Liver (tissue), 9 donors: Measurements from ENCODE around the gene TNK2. TPM values are rescaled to one million over a fixed set of nuclear protein-coding genes. Genes with fewer than 3 reads are reported as not detected.

Source experiments
- DNase-seq: peaks from one replicate; pipeline ENCODE4 v3.0.0-alpha.2; 2017; ENCODE audit warnings: low spot score
- H3K27ac ChIP-seq, 2 donors: one replicate each; pipeline ENCODE4 v1.7.0; 2013; ENCODE audit warnings: inconsistent platforms in 2 of 2, low read length in 2 of 2, control low read depth in 1 of 2, low read depth in 1 of 2, mild to moderate bottlenecking in 1 of 2
- H3K27me3 ChIP-seq, 4 donors: one replicate each; pipeline versions ENCODE4 v1.6.1 to v1.7.0; 2013; ENCODE audit warnings: low read length in 3 of 4, inconsistent platforms in 1 of 4, mild to moderate bottlenecking in 1 of 4, moderate library complexity in 1 of 4; ENCODE audit not compliant: control insufficient read depth in 4 of 4, insufficient read depth in 4 of 4
- H3K36me3 ChIP-seq, 4 donors: one replicate each; pipeline versions ENCODE4 v1.6.1 to v1.7.0; 2013; ENCODE audit warnings: low read length in 3 of 4, mild to moderate bottlenecking in 3 of 4, low read depth in 1 of 4, moderate library complexity in 1 of 4; ENCODE audit not compliant: control insufficient read depth in 4 of 4, insufficient read depth in 3 of 4
- H3K4me1 ChIP-seq, 4 donors: one replicate each; pipeline versions ENCODE4 v1.6.1 to v1.7.0; 2013; ENCODE audit warnings: low read length in 3 of 4, mild to moderate bottlenecking in 3 of 4, moderate library complexity in 1 of 4; ENCODE audit not compliant: control insufficient read depth in 4 of 4, insufficient read depth in 4 of 4
- H3K4me3 ChIP-seq, 3 donors: one replicate each; pipeline versions ENCODE4 v1.6.1 to v1.7.0; 2013; ENCODE audit warnings: low read length in 3 of 3, control low read depth in 1 of 3, low read depth in 1 of 3, mild to moderate bottlenecking in 1 of 3
- H3K9ac ChIP-seq, 2 donors: one replicate each; pipeline ENCODE4 v1.7.0; 2013; ENCODE audit warnings: low read length in 2 of 2, mild to moderate bottlenecking in 2 of 2, moderate library complexity in 2 of 2, control low read depth in 1 of 2, low read depth in 1 of 2
- H3K9me3 ChIP-seq, 4 donors: one replicate each; pipeline versions ENCODE4 v1.6.1 to v1.7.0; 2013; ENCODE audit warnings: low read length in 3 of 4; ENCODE audit not compliant: control insufficient read depth in 4 of 4
- FOXA1 ChIP-seq: IDR thresholded peaks from 2 replicates; pipeline ENCODE4 v1.6.1; 2016; ENCODE audit warnings: antibody characterized with exemption
- FOXA2 ChIP-seq: IDR thresholded peaks from 2 replicates; pipeline ENCODE4 v1.6.1; 2016; ENCODE audit warnings: antibody characterized with exemption
- GABPA ChIP-seq, 2 donors: IDR thresholded peaks in 1 of 2; conservative IDR thresholded peaks in 1 of 2; 2 replicates each; pipeline ENCODE4 v1.6.1; 2016; ENCODE audit warnings: antibody characterized with exemption in 2 of 2, mild to moderate bottlenecking in 1 of 2, moderate library complexity in 1 of 2
- HNF4A ChIP-seq, 2 donors: conservative IDR thresholded peaks; 2 replicates each; pipeline ENCODE4 v1.6.1; 2016; ENCODE audit warnings: antibody characterized with exemption in 2 of 2, mild to moderate bottlenecking in 2 of 2
- HNF4G ChIP-seq: IDR thresholded peaks from 2 replicates; pipeline ENCODE4 v1.6.1; 2016; ENCODE audit warnings: antibody characterized with exemption
- JUND ChIP-seq, 2 donors: IDR thresholded peaks; 2 replicates each; pipeline ENCODE4 v1.6.1; 2016; ENCODE audit warnings: antibody characterized with exemption in 2 of 2
- NR2F2 ChIP-seq: IDR thresholded peaks from 2 replicates; pipeline ENCODE4 v1.6.1; 2016; ENCODE audit warnings: antibody characterized with exemption
- RAD21 ChIP-seq, 2 donors: IDR thresholded peaks; 2 replicates each; pipeline ENCODE4 v1.6.1; 2016; ENCODE audit warnings: antibody characterized with exemption in 2 of 2, mild to moderate bottlenecking in 2 of 2
- RXRA ChIP-seq, 2 donors: IDR thresholded peaks; 2 replicates each; pipeline ENCODE4 v1.6.1; 2017 to 2018; ENCODE audit warnings: antibody characterized with exemption in 2 of 2, mild to moderate bottlenecking in 1 of 2
- YY1 ChIP-seq: IDR thresholded peaks from 2 replicates; pipeline ENCODE4 v1.6.1; 2016; ENCODE audit warnings: antibody characterized with exemption, mild to moderate bottlenecking
- WGBS: extraction: QIAGEN DNeasy Blood & Tissue Kit; methylation state at CpG from one replicate; pipeline ENCODE4 v1.1.7; 2013; 5-methylcytosine and 5-hydroxymethylcytosine counted together
- polyA plus RNA-seq, 2 donors: library from polyadenylated mRNA; stranded (reverse) in 1 of 2; unstranded in 1 of 2; fragments of 200-250 nt in 1 of 2; fragments of >200 nt in 1 of 2; fragmentation: Nextera tagmentation in 1 of 2; extraction: Ambion mirVana in 1 of 2; gene quantifications; one replicate each; pipeline versions ENCODE4 v1.2.1 to v1.2.3, GENCODE V29; 2013 to 2015
- total RNA-seq, 2 donors: library from RNA; depleted of rRNA; stranded (reverse); fragments of >200 nt; gene quantifications; one replicate each; pipeline ENCODE4 v1.2.3, GENCODE V29; 2014
- TF ChIP-seq, protein P1 (sequence below): IDR thresholded peaks from 2 replicates; pipeline ENCODE4 v1.6.1; 2016; ENCODE audit warnings: antibody characterized with exemption
- TF ChIP-seq, protein P2 (sequence below): IDR thresholded peaks from 2 replicates; pipeline ENCODE4 v1.6.1; 2016; ENCODE audit warnings: antibody characterized with exemption
- TF ChIP-seq, protein P3 (sequence below): IDR thresholded peaks from 2 replicates; pipeline ENCODE4 v1.6.1; 2016; ENCODE audit warnings: antibody characterized with exemption
- donor health status: healthy.
- donor health status: healthy.
- donor health status: healthy.
- donor health status: healthy.
- donor health status: healthy.

The TNK2 gene
- total and polyA plus RNA-seq, 4 donors: 4.0 to 12.2 (median 8.8) TPM

DNA sequence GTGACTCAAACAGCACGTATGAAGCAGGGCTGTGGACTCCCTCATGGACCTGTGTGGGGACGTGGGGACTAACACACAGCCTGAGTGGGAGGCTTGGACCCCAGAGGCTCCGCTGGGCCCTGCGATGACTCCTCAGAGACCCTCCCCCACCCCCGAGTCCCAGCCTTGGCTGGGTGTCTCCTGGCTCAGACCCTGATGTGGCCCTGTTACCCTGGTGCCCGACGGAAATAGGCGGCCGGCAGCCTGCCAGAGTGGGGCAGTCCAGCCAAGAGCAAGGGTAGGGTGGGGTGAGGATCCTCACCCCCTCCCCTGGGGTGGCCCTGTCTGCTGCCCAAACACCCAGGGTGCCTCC is 15.3 kb downstream of the TNK2 start:
- H3K9ac ChIP-seq: no peak overlapping the region
- no peaks in the 10 kb centered on the region for H3K27me3 ChIP-seq
- no peak overlapping the region for H3K4me3 ChIP-seq
- no peak for DNase-seq
- H3K9me3 ChIP-seq: no peaks in the 10 kb centered on the region
- H3K4me1 ChIP-seq: peaks cover 28 to 67% (median 46%) of the 10 kb centered on the region in 4 donors
- WGBS: 15% methylated on average over 9 of the region's 9 CpGs
- no peak for TF ChIP-seq JUND (IDR thresholded peaks at IDR 0.05)
- TF ChIP-seq NR2F2: no peak
- TF ChIP-seq, protein P1, sequence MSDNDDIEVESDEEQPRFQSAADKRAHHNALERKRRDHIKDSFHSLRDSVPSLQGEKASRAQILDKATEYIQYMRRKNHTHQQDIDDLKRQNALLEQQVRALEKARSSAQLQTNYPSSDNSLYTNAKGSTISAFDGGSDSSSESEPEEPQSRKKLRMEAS: no peak
- TF ChIP-seq HNF4A (conservative IDR thresholded peaks at IDR 0.05): no peak
- no peak for TF ChIP-seq RAD21 (IDR thresholded peaks at IDR 0.05)
- no peak for TF ChIP-seq HNF4G
- no peak for TF ChIP-seq YY1
- peaks cover 0 to under 1% (median 0%) of the 10 kb centered on the region in 4 donors for H3K36me3 ChIP-seq
- peak overlapping the region; percentile 65 to 80 for H3K27ac ChIP-seq

DNA sequence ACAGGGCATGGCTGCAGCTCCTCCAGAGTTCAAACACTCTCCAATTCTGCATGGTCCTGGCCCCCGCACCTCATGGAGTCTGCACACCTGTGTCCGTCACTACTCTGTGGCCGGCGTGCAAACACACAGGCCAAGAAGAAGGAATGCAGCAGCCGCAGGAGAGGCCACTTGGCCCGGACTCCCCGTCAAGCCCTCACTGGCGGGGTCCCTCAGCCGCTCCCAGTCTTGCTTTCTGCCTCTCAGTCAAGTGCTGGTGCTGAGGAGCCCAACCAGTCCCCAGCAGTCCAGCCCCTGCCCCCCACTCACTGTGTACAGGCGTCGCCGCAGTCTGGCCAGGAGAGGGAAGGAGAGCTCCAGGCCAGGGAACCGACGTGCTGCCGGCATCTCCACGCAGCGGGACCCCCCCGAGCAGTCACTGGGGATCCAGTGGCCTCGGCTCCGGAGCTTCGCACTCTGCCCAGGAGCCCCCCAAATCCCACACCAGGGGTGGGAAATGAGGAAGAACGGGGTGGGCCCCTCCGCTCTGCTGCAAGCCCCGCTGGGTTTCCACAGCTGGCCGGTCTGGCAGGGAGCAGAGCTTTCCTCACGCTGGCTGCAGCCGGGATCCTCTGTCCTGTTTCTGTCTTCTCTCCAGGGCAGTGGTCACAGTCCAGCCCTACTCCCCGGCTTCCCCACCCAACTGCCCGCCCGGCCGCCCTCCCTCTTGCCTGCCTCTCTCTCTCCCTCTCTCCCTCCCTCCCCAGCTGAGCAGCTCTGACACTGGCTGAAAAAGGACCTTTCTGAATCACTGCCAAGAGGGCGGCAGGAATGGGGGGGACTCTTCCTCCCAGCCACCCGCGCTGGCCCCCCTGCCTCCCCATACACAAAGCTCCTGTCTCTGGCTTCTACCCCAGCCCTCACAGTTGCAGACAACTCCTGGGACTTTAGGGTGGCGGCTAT is 16.0 kb downstream of the TNK2 start:
- Histone ChIP-seq H3K27ac (peak overlapping the region; percentile 65 to 80), H3K27me3 (no peaks in the 10 kb centered on the region), H3K4me1 (peaks cover 28 to 67% (median 46%) of the 10 kb centered on the region in 4 donors), H3K9ac (no peak overlapping the region), H3K4me3 (peak overlapping the region; percentile 28 to 33 (median 29)), H3K9me3 (no peaks in the 10 kb centered on the region), H3K36me3 (peaks cover 0 to 3% (median 0%) of the 10 kb centered on the region in 4 donors)
- TF ChIP-seq HNF4A (conservative IDR thresholded peaks at IDR 0.05) (peak in 1 of 2 donors; percentile 26), JUND (IDR thresholded peaks at IDR 0.05) (no peak)
- TF ChIP-seq, protein P2, sequence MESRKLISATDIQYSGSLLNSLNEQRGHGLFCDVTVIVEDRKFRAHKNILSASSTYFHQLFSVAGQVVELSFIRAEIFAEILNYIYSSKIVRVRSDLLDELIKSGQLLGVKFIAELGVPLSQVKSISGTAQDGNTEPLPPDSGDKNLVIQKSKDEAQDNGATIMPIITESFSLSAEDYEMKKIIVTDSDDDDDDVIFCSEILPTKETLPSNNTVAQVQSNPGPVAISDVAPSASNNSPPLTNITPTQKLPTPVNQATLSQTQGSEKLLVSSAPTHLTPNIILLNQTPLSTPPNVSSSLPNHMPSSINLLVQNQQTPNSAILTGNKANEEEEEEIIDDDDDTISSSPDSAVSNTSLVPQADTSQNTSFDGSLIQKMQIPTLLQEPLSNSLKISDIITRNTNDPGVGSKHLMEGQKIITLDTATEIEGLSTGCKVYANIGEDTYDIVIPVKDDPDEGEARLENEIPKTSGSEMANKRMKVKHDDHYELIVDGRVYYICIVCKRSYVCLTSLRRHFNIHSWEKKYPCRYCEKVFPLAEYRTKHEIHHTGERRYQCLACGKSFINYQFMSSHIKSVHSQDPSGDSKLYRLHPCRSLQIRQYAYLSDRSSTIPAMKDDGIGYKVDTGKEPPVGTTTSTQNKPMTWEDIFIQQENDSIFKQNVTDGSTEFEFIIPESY: no peak
- DNase-seq: no peak
- WGBS: 36% methylated on average over 35 of the region's 35 CpGs

DNA sequence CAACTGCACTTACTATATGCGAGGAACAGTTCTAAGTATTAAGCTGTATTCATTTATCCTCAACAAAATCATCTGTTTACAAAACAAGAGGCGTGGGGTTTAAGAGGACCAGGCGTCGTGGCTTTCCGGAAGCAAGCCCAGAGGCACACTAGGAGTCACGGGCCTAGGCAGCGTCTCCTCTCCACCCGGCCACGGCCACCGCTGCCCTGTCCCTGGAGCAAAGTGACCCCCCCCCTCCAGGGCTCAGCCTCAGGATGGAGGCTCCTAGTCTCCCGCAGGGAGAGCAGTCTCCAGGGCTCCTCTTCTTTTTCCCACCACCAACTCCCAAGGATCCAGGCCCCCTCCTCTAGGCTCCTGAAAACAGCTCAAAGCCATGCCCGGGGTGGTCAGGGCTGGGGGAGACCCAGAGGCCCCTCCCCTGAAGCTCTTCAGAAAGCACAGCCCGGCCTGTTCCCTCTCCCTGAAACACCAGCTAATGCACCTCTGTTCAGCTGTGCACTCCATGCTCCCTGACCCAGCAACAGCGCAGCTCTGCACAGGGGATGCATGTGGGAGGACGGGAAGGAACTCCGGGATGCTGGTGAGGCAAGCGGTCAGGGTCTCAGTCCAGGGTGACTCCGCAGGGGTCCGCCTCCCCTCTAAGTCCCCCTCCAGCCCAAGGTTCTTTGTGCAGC is 16.8 kb downstream of the TNK2 start:
- no peak overlapping the region for H3K9ac ChIP-seq
- no peak for DNase-seq
- H3K36me3 ChIP-seq: peaks cover 0 to 3% (median 0%) of the 10 kb centered on the region in 4 donors
- H3K4me1 ChIP-seq: peaks cover 28 to 66% (median 46%) of the 10 kb centered on the region in 4 donors
- H3K27me3 ChIP-seq: no peaks in the 10 kb centered on the region
- TF ChIP-seq JUND (IDR thresholded peaks at IDR 0.05): no peak
- TF ChIP-seq GABPA (IDR thresholded peaks at IDR 0.05 in 1 of 2, conservative IDR thresholded peaks at IDR 0.05 in 1 of 2): no peak
- TF ChIP-seq FOXA1: no peak
- TF ChIP-seq, protein P3, sequence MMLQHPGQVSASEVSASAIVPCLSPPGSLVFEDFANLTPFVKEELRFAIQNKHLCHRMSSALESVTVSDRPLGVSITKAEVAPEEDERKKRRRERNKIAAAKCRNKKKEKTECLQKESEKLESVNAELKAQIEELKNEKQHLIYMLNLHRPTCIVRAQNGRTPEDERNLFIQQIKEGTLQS: no peak
- TF ChIP-seq FOXA2: no peak
- TF ChIP-seq RXRA (IDR thresholded peaks at IDR 0.05): no peak
- peak overlapping the region in 1 of 3 donors; percentile 28 for H3K4me3 ChIP-seq
- H3K9me3 ChIP-seq: no peaks in the 10 kb centered on the region
- no peak overlapping the region for H3K27ac ChIP-seq
- 70% methylated on average over 19 of the region's 19 CpGs for WGBS
